Esophagus muscularis mucosa (tissue), 4 donors: Measurements from ENCODE around the gene ZNF726. TPM values are rescaled to one million over a fixed set of nuclear protein-coding genes. Genes with fewer than 3 reads are reported as not detected.
"Not testable (repeated sequence)": the region's sequence is repeated elsewhere in the genome, so short reads cannot be mapped to it uniquely, and the experiment has no call there.

Experiments
- DNase-seq: peaks from one replicate; pipeline ENCODE4 v3.0.0-alpha.2; 2017; ENCODE audit errors: extremely low spot score
- H3K27ac ChIP-seq, 4 donors: fragments of 200-600 bp; sonication (generic); replicated peaks in 1 of 4; 1 replicate in 3 of 4; 2 replicates in 1 of 4; pipeline ENCODE4 v1.5.1; 2016 to 2019; ENCODE audit warnings: mild to moderate bottlenecking in 1 of 4
- H3K27me3 ChIP-seq, 4 donors: fragments of 200-600 bp; sonication (generic); one replicate each; pipeline versions ENCODE4 v1.5.1 to v1.6.0; 2016 to 2019
- H3K36me3 ChIP-seq, 4 donors: fragments of 200-600 bp; sonication (generic); one replicate each; pipeline ENCODE4 v1.5.1; 2016 to 2019
- H3K4me1 ChIP-seq, 4 donors: fragments of 200-600 bp; sonication (generic); one replicate each; pipeline ENCODE4 v1.5.1; 2016 to 2019
- H3K4me3 ChIP-seq, 4 donors: fragments of 200-600 bp; sonication (generic); 1 replicate in 2 of 4; 2 replicates in 2 of 4; pipeline ENCODE4 v1.5.1; 2016 to 2019; ENCODE audit warnings: mild to moderate bottlenecking in 4 of 4, moderate library complexity in 1 of 4
- H3K9me3 ChIP-seq, 4 donors: fragments of 200-600 bp; sonication (generic); 1 replicate in 3 of 4; 2 replicates in 1 of 4; pipeline ENCODE4 v1.5.1; 2016 to 2019
- EP300 ChIP-seq: sonication (generic); formaldehyde crosslinking; IDR thresholded peaks from one replicate; pipeline ENCODE4 v1.6.1; 2017; ENCODE audit warnings: antibody characterized with exemption
- POLR2A ChIP-seq: fragments of 450-650 bp; IDR thresholded peaks from one replicate; pipeline ENCODE4 v1.6.1; 2017; ENCODE audit warnings: antibody characterized with exemption, moderate library complexity, mild to moderate bottlenecking, low read depth
- POLR2AphosphoS5 ChIP-seq, 2 donors: sonication (generic); formaldehyde crosslinking; IDR thresholded peaks; one replicate each; pipeline ENCODE4 v1.6.1; 2017; ENCODE audit warnings: antibody characterized with exemption in 2 of 2
- WGBS: methylation state at CpG from one replicate; pipeline ENCODE4 v1.1.5; 2018; 5-methylcytosine and 5-hydroxymethylcytosine counted together
- intact Hi-C: fragments of 100-400 bp; cut with DNase I; formaldehyde crosslinking; loops from one replicate; pipeline ENCODE4 v1.15.1; 2023
- total RNA-seq, 4 donors: library from RNA; depleted of rRNA; stranded (reverse); fragments of >200 nt; gene quantifications; one replicate each; pipeline versions ENCODE4 v1.1.0 to v1.2.1, GENCODE V29; 2016
- TF ChIP-seq, protein P1 (sequence below), 3 experiments: fragments of 200-600 bp in 2 of 3; fragments of 450-650 bp in 1 of 3; sonication (generic) in 2 of 3; IDR thresholded peaks; one replicate each; pipeline ENCODE4 v1.5.1; 2017 to 2019; ENCODE audit warnings: antibody characterized with exemption in 3 of 3, mild to moderate bottlenecking in 2 of 3, moderate library complexity in 1 of 3

Gene ZNF726
- under 1 TPM; 0.32 to 0.80 (median 0.37) TPM for total RNA-seq

DNA sequence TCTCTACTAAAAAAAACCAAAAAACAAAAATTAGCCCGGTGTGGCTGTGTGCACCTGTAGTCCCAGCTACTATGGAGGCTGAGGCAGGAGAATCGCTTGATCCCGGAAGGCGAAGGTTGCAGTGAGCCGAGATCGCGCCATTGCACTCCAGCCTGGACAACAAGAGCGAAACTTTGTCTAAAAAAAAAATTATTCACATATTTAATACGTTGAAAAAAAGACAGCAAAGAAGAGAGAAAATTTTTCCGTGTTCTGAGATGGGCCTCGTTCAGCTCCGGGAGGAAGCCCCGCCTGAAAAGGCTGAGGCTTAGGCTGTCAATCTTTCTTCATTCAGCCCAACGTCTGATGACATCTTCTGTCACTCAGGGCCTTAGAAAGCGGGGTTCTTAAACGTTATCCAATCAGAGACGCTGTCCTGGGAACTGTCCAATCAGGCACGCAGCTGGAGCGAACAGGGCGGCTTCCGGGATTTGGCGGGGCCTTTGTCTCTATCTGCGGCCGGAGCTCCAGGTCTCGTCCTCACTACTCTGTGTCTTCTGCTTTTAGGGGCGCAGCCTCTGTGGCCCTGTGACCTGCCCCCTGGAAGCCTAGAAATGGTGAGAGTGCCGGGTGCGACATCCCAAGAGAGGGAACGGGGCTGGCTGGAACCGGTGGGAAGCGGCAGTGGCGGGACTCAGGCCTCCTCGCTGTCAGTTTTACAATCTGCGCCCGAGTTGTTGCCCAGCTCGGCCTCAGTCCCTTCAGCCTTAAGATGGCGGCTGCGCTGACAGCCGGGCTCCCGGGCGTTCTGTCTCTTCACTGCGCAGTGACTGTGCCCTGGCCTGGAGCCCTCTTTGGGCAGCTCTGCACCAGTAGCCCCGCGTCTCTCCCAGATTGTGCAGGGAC is at the start of gene ZNF726:
TSS of gene ZNF726 (plus strand) at position 485 of the 885 bp plus-strand sequence. CDS start at position 594, 109 bp downstream.
- TF ChIP-seq EP300, result no peak
- peak in 1 of 2 donors; percentile 37 for TF ChIP-seq POLR2AphosphoS5 (IDR thresholded peaks at IDR 0.05)
- H3K27ac ChIP-seq, result peak within 1 kb of the TSS in 3 of 4 donors; percentile 10 to 71 (median 66)
- peaks cover 0 to 13% (median 9%) of the 10 kb centered on the region in 4 donors for H3K4me1 ChIP-seq
- H3K9me3 ChIP-seq, result no peaks in the 10 kb centered on the region
- intact Hi-C loops, result no loop called here
- peak within 1 kb of the TSS; percentile 54 to 77 (median 67) for H3K4me3 ChIP-seq
- no peaks in the 10 kb centered on the region for H3K27me3 ChIP-seq
- WGBS, result 9% methylated on average over 43 of the region's 44 CpGs
- no peaks in the 10 kb centered on the region for H3K36me3 ChIP-seq
- DNase-seq, result peak; percentile 96

DNA sequence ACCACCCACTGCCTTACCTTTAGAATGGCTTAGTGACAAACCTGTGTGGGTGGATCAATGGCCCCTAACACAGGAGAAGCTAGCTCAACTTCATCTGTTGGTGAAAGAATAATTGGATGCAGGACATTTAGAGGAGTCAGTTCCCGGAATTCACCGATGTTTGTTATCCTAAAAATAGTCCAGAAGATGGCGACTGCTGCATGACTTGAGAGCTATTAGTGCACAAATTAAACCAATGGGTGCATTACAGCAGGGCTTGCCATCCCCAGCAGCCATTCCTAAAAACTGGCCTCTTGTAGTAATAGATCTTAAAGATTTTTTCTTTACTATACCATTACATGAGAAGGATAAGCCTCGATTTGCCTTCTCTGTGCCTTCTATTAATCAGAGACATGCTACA is 46.8 kb upstream of the ZNF726 start:
- no peaks in the 10 kb centered on the region for H3K9me3 ChIP-seq
- 79% methylated on average over 4 of the region's 4 CpGs for WGBS
- H3K4me3 ChIP-seq, result no peak overlapping the region
- H3K27me3 ChIP-seq, result no peaks in the 10 kb centered on the region
- intact Hi-C loops, result no loop called here
- no peaks in the 10 kb centered on the region for H3K36me3 ChIP-seq
- H3K4me1 ChIP-seq, result no peaks in the 10 kb centered on the region
- TF ChIP-seq EP300, result no peak
- no peak for TF ChIP-seq POLR2AphosphoS5 (IDR thresholded peaks at IDR 0.05)
- TF ChIP-seq, protein P1, sequence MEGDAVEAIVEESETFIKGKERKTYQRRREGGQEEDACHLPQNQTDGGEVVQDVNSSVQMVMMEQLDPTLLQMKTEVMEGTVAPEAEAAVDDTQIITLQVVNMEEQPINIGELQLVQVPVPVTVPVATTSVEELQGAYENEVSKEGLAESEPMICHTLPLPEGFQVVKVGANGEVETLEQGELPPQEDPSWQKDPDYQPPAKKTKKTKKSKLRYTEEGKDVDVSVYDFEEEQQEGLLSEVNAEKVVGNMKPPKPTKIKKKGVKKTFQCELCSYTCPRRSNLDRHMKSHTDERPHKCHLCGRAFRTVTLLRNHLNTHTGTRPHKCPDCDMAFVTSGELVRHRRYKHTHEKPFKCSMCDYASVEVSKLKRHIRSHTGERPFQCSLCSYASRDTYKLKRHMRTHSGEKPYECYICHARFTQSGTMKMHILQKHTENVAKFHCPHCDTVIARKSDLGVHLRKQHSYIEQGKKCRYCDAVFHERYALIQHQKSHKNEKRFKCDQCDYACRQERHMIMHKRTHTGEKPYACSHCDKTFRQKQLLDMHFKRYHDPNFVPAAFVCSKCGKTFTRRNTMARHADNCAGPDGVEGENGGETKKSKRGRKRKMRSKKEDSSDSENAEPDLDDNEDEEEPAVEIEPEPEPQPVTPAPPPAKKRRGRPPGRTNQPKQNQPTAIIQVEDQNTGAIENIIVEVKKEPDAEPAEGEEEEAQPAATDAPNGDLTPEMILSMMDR (IDR thresholded peaks at IDR 0.05), result no peak
- no peak for TF ChIP-seq POLR2A
- no peak overlapping the region for H3K27ac ChIP-seq
- DNase-seq, result no peak

DNA sequence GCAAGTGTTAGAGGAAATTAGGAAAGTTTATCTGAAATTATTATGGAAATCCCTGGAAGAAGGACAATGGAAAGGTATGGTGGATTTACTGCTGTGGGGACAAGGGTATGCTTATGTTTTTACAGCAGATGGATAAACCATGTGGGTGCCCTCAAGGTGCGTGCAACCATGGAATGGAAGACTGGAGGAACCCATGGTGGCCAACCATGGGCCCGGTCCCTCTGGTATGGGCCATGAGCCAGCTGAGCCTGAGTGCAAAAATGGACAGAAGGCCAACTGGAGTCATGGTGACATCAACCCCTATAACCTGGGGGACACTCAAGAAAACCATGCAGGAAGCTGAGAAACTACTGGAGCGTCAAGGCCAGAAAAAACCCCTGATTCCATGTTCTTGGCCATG is 46.1 kb upstream of the ZNF726 start:
- TF ChIP-seq EP300, result no peak
- TF ChIP-seq POLR2AphosphoS5 (IDR thresholded peaks at IDR 0.05), result no peak
- TF ChIP-seq, protein P1 (IDR thresholded peaks at IDR 0.05), result no peak
- TF ChIP-seq POLR2A, result no peak
- intact Hi-C loops, result no loop called here
- no peaks in the 10 kb centered on the region for H3K9me3 ChIP-seq
- DNase-seq, result no peak
- WGBS, result 97% methylated on average over 3 of the region's 3 CpGs
- H3K27ac ChIP-seq, result no peak overlapping the region
- no peaks in the 10 kb centered on the region for H3K36me3 ChIP-seq
- H3K4me1 ChIP-seq, result no peaks in the 10 kb centered on the region
- H3K4me3 ChIP-seq, result no peak overlapping the region
- no peaks in the 10 kb centered on the region for H3K27me3 ChIP-seq

GRCh38 chr19:23872282-23872919 is 42.3 kb upstream of the ZNF726 start:
- TF ChIP-seq POLR2AphosphoS5 (IDR thresholded peaks at IDR 0.05) (no peak), EP300 (no peak)
- no peaks in the 10 kb centered on the region for H3K36me3 ChIP-seq
- H3K27me3 ChIP-seq, result peaks cover 0 to 6% (median 0%) of the 10 kb centered on the region in 4 donors
- intact Hi-C loops, result loop anchor here (5.0 kb wide), 1 partner anchor 95 kb away; no protein-coding TSS in a partner anchor
- no peak for DNase-seq
- H3K4me1 ChIP-seq, result no peaks in the 10 kb centered on the region
- 77% methylated on average over 1 of the region's 1 CpG for WGBS
- no peak overlapping the region for H3K27ac ChIP-seq
- no peaks in the 10 kb centered on the region for H3K9me3 ChIP-seq
- no peak overlapping the region for H3K4me3 ChIP-seq

- intact Hi-C loops, result no loop called here
- Histone ChIP-seq H3K27ac (no peak overlapping the region), H3K4me1 (no peaks in the 10 kb centered on the region), H3K36me3 (no peaks in the 10 kb centered on the region), H3K9me3 (no peaks in the 10 kb centered on the region), H3K27me3 (peaks cover 0 to 13% (median 0%) of the 10 kb centered on the region in 4 donors), H3K4me3 (no peak overlapping the region)
- TF ChIP-seq, protein P1 (IDR thresholded peaks at IDR 0.05), result no peak
- no peak for TF ChIP-seq POLR2A
- 37% methylated on average over 12 of the region's 12 CpGs for WGBS
- DNase-seq, result no peak
These were observed 38.4 kb upstream of the ZNF726 start for GRCh38 chr19:23876261-23876660.

DNA sequence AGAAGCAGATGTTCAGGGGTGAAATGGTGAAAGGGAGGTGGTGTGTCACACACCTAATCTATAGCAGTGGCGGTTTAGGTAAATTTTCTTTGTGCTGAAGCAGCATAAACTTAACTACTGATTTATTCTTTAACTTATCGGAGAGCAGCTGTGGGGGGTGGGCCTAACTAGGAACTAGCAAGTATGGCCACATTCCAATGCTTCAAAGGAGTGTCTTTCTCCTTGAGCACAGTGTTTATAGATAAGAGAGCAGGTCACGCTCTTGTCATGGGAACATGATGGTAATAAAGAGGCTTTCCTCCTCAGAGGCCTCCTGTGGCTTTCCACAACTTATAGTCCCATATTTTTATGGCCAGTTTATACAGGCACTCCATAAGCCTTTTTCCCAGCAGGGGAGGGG is 37.9 kb upstream of the ZNF726 start:
- DNase-seq, H3K9me3 ChIP-seq, H3K27ac ChIP-seq, H3K36me3 ChIP-seq, H3K4me3 ChIP-seq, H3K4me1 ChIP-seq, intact Hi-C loops: not testable (repeated sequence)
- 40% methylated on average over 3 of the region's 3 CpGs for WGBS
- peaks cover 0 to 13% (median 0%) of the 10 kb centered on the region in 4 donors for H3K27me3 ChIP-seq
